GM23338 (cell line): Measurements from ENCODE around the gene RAB40C. TPM values are rescaled to one million over a fixed set of nuclear protein-coding genes. Genes with fewer than 3 reads are reported as not detected.

Experiments used
- ATAC-seq: fragments of 200-7000 bp; cut with Tn5 transposase; 3 replicates; pipeline ENCODE4 v1.9.1; 2020
- DNase-seq: peaks from one replicate; pipeline ENCODE4 v3.0.0-alpha.2; 2015; ENCODE audit warnings: low spot score
- H2AFZ ChIP-seq: fragments of 200-600 bp; sonication (generic); 2 replicates; pipeline ENCODE4 v1.8.0; 2016; ENCODE audit warnings: antibody characterized with exemption, mild to moderate bottlenecking, moderate library complexity
- H3F3A ChIP-seq: fragments of 200-600 bp; sonication (generic); replicated peaks from 2 replicates; pipeline ENCODE4 v1.8.0; 2017; ENCODE audit warnings: antibody characterized with exemption, mixed run types, low read depth
- H3K27ac ChIP-seq: fragments of 200-600 bp; sonication (generic); 2 replicates; pipeline ENCODE4 v1.6.1; 2016; ENCODE audit warnings: low read depth
- H3K27me3 ChIP-seq: fragments of 200-600 bp; sonication (generic); 2 replicates; pipeline ENCODE4 v1.8.0; 2016; ENCODE audit warnings: mild to moderate bottlenecking, mixed run types, moderate library complexity; ENCODE audit not compliant: insufficient read depth
- H3K36me3 ChIP-seq: fragments of 200-600 bp; sonication (generic); 2 replicates; pipeline ENCODE4 v1.8.0; 2016; ENCODE audit warnings: mild to moderate bottlenecking; ENCODE audit not compliant: insufficient read depth
- H3K4me1 ChIP-seq: fragments of 200-600 bp; sonication (generic); 2 replicates; pipeline ENCODE4 v1.8.0; 2016; ENCODE audit warnings: mild to moderate bottlenecking, moderate library complexity; ENCODE audit not compliant: insufficient read depth
- H3K4me2 ChIP-seq: fragments of 200-600 bp; sonication (generic); 2 replicates; pipeline ENCODE4 v1.7.1; 2017; ENCODE audit warnings: mixed run types
- H3K4me3 ChIP-seq: fragments of 200-600 bp; sonication (generic); 2 replicates; pipeline ENCODE4 v1.6.1; 2016; ENCODE audit warnings: mixed run types
- H3K79me2 ChIP-seq: fragments of 200-600 bp; sonication (generic); replicated peaks from 2 replicates; pipeline ENCODE4 v1.8.0; 2017; ENCODE audit warnings: mild to moderate bottlenecking; ENCODE audit not compliant: insufficient read depth
- H3K9me2 ChIP-seq: fragments of 200-600 bp; sonication (generic); 2 replicates; pipeline ENCODE4 v1.8.0; 2017; ENCODE audit not compliant: insufficient read depth
- H4K20me1 ChIP-seq: fragments of 200-600 bp; sonication (generic); replicated peaks from 2 replicates; pipeline ENCODE4 v1.8.0; 2017; ENCODE audit warnings: mild to moderate bottlenecking; ENCODE audit not compliant: insufficient read depth
- H3K27ac Mint-ChIP-seq: 2 replicates; pipeline ENCODE4 v1.8.0; 2020; ENCODE audit warnings: inconsistent platforms, mild to moderate bottlenecking, moderate library complexity, mixed read lengths
- H3K27me3 Mint-ChIP-seq: 3 replicates; pipeline ENCODE4 v1.8.0; 2022; ENCODE audit warnings: low read depth, mild to moderate bottlenecking, moderate library complexity, mixed read lengths, inconsistent platforms; ENCODE audit not compliant: insufficient read depth, poor library complexity
- H3K36me3 Mint-ChIP-seq: 3 replicates; pipeline ENCODE4 v1.8.0; 2021; ENCODE audit warnings: low read depth, mild to moderate bottlenecking, inconsistent platforms, moderate library complexity, mixed read lengths
- H3K4me1 Mint-ChIP-seq: 3 replicates; pipeline ENCODE4 v1.8.0; 2020; ENCODE audit warnings: mild to moderate bottlenecking, inconsistent platforms, mixed read lengths
- H3K4me3 Mint-ChIP-seq: 3 replicates; pipeline ENCODE4 v1.8.0; 2021; ENCODE audit warnings: moderate library complexity, mild to moderate bottlenecking, inconsistent platforms, mixed read lengths
- H3K9me3 Mint-ChIP-seq: 3 replicates; pipeline ENCODE4 v1.8.0; 2020; ENCODE audit warnings: moderate library complexity, mild to moderate bottlenecking, inconsistent platforms, mixed read lengths
- CREB1 ChIP-seq: fragments of 250-450 bp; sonication (Bioruptor Pico); IDR thresholded peaks from 2 replicates; pipeline ENCODE4 v1.5.0; 2020; ENCODE audit warnings: low read depth, mild to moderate bottlenecking, moderate library complexity
- EZH2 ChIP-seq: fragments of 200-600 bp; sonication (generic); IDR thresholded peaks from one replicate; pipeline ENCODE4 v1.8.0; 2017; ENCODE audit warnings: antibody characterized with exemption, mild to moderate bottlenecking, low read depth; ENCODE audit not compliant: unreplicated experiment
- EZH2phosphoT487 ChIP-seq: fragments of 200-600 bp; sonication (generic); IDR thresholded peaks from one replicate; pipeline ENCODE4 v1.8.1; 2018; ENCODE audit warnings: antibody characterized with exemption; ENCODE audit not compliant: unreplicated experiment
- JUNB ChIP-seq: IDR thresholded peaks from one replicate; pipeline ENCODE4 v1.6.1; 2016; ENCODE audit warnings: antibody characterized with exemption; ENCODE audit not compliant: unreplicated experiment
- NANOG ChIP-seq: IDR thresholded peaks from 2 replicates; pipeline ENCODE4 v1.6.1; 2016; ENCODE audit warnings: antibody characterized with exemption, borderline replicate concordance
- POLR2AphosphoS5 ChIP-seq: IDR thresholded peaks from 2 replicates; pipeline ENCODE4 v1.6.1; 2016; ENCODE audit warnings: antibody characterized with exemption, low read depth
- STAT1 ChIP-seq: IDR thresholded peaks from one replicate; pipeline ENCODE4 v1.6.1; 2016; ENCODE audit warnings: antibody characterized with exemption; ENCODE audit not compliant: unreplicated experiment
- ZNF114 ChIP-seq: fragments of 250-450 bp; sonication (Bioruptor Pico); IDR thresholded peaks from 2 replicates; pipeline ENCODE4 v1.5.0; 2020; ENCODE audit warnings: mild to moderate bottlenecking, moderate library complexity
- ZNF331 ChIP-seq: fragments of 250-450 bp; sonication (Bioruptor Pico); IDR thresholded peaks from 2 replicates; pipeline ENCODE4 v1.5.0; 2020; ENCODE audit warnings: low read depth, mild to moderate bottlenecking, moderate library complexity
- polyA plus RNA-seq: library from polyadenylated mRNA; unstranded; fragments of >200 nt; fragmentation: Nextera tagmentation; extraction: Ambion mirVana; gene quantifications from 2 replicates; pipeline ENCODE4 v1.2.1, GENCODE V29; 2016
- total RNA-seq: library from RNA; depleted of rRNA; stranded (reverse); fragments of >200 nt; shearing (Covaris generic); gene quantifications from 2 replicates; pipeline ENCODE4 v1.2.3, GENCODE V29; 2014
- TF ChIP-seq, protein P1 (sequence below): IDR thresholded peaks from one replicate; pipeline ENCODE4 v1.6.1; 2018; ENCODE audit warnings: antibody characterized with exemption; ENCODE audit not compliant: unreplicated experiment
- TF ChIP-seq, protein P2 (sequence below): IDR thresholded peaks from 2 replicates; pipeline ENCODE4 v1.6.1; 2016; ENCODE audit warnings: antibody characterized with exemption
- TF ChIP-seq, protein P3 (sequence below), 2 experiments: fragments of 200-600 bp in 1 of 2; sonication (generic) in 1 of 2; conservative IDR thresholded peaks; 2 replicates each; pipeline versions ENCODE4 v1.5.1 to v1.6.1; 2016 to 2017; ENCODE audit warnings: antibody characterized with exemption in 2 of 2, low read depth in 2 of 2, mild to moderate bottlenecking in 2 of 2, moderate library complexity in 1 of 2
- TF ChIP-seq, protein P4 (sequence below): fragments of 250-450 bp; sonication (Bioruptor Pico); IDR thresholded peaks from 2 replicates; pipeline ENCODE4 v1.5.0; 2020; ENCODE audit warnings: mild to moderate bottlenecking, moderate library complexity

The RAB40C gene
- total and polyA plus RNA-seq, 2 experiments from 2014 or later = 11.2 to 24.6 TPM

DNA sequence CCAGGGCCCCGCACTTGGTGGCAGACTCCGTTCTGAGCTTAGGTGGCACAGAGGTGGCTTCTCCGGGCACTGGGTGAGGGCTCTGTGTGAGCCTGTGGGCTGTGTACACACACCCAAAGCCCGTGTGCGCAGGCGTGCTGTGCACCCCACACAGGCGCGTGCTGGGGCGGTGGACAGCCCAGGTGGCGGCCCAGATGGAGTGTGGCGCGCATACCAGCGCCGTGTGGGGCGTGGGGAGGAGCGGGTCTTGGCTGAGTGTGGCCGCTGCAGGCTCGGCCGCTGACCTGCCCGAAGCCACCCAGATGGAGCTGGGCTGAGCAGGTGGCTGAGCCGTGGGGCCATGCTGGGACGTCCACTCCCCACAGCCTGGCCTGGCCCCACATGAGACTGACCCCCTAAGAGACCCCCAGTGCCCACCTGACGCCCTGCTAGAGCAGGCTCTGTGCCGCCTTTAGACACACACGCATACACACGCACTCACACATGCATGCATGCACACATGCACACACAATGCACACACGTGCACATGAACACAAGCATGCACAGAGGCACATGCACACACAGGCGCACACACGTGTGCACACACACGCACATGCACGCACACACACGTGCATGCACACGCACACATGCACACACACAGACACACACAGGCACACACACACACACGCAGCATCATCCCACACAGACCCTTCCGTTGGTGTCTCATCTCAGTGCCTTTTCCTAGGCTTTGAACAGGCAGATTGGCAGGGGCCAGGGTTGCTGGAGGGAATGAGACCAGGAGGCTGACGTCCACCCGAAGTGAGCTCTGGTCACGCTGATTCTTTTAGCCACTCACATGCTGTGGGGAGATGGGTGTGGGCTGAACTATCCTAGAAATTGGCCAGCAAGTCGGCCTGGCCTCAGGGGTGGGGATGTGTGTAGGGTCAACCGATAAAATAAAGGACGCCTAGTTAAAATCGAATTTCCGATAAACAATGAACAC is 27.6 kb upstream of the RAB40C start:
- H3F3A ChIP-seq = 0 out of 2 replicates have a peak, but pooled peaks cover 2% of the 10 kb centered on the region
- no peaks in the 10 kb centered on the region for H3K9me2 ChIP-seq
- no peak overlapping the region for H3K4me3 ChIP-seq
- ATAC-seq = no peak
- H3K9me3 Mint-ChIP-seq = no peaks in the 10 kb centered on the region
- peaks cover 14% of the 10 kb centered on the region for H3K27me3 Mint-ChIP-seq
- peaks cover 10% of the 10 kb centered on the region; the same call in 1 of the 2 replicates for H3K4me1 ChIP-seq
- no peaks in the 10 kb centered on the region for H3K36me3 ChIP-seq
- no peak overlapping the region for H3K4me3 Mint-ChIP-seq
- peaks cover 34% of the 10 kb centered on the region for H3K27me3 ChIP-seq
- no peaks in the 10 kb centered on the region for H3K36me3 Mint-ChIP-seq
- TF ChIP-seq, protein P1, sequence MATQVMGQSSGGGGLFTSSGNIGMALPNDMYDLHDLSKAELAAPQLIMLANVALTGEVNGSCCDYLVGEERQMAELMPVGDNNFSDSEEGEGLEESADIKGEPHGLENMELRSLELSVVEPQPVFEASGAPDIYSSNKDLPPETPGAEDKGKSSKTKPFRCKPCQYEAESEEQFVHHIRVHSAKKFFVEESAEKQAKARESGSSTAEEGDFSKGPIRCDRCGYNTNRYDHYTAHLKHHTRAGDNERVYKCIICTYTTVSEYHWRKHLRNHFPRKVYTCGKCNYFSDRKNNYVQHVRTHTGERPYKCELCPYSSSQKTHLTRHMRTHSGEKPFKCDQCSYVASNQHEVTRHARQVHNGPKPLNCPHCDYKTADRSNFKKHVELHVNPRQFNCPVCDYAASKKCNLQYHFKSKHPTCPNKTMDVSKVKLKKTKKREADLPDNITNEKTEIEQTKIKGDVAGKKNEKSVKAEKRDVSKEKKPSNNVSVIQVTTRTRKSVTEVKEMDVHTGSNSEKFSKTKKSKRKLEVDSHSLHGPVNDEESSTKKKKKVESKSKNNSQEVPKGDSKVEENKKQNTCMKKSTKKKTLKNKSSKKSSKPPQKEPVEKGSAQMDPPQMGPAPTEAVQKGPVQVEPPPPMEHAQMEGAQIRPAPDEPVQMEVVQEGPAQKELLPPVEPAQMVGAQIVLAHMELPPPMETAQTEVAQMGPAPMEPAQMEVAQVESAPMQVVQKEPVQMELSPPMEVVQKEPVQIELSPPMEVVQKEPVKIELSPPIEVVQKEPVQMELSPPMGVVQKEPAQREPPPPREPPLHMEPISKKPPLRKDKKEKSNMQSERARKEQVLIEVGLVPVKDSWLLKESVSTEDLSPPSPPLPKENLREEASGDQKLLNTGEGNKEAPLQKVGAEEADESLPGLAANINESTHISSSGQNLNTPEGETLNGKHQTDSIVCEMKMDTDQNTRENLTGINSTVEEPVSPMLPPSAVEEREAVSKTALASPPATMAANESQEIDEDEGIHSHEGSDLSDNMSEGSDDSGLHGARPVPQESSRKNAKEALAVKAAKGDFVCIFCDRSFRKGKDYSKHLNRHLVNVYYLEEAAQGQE = no peak
- no peak for TF ChIP-seq NANOG
- TF ChIP-seq, protein P2, sequence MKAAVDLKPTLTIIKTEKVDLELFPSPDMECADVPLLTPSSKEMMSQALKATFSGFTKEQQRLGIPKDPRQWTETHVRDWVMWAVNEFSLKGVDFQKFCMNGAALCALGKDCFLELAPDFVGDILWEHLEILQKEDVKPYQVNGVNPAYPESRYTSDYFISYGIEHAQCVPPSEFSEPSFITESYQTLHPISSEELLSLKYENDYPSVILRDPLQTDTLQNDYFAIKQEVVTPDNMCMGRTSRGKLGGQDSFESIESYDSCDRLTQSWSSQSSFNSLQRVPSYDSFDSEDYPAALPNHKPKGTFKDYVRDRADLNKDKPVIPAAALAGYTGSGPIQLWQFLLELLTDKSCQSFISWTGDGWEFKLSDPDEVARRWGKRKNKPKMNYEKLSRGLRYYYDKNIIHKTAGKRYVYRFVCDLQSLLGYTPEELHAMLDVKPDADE = no peak
- no peak for TF ChIP-seq POLR2AphosphoS5
- no peak for TF ChIP-seq ZNF114 (CRISPR knock-in tag)
- TF ChIP-seq, protein P3, sequence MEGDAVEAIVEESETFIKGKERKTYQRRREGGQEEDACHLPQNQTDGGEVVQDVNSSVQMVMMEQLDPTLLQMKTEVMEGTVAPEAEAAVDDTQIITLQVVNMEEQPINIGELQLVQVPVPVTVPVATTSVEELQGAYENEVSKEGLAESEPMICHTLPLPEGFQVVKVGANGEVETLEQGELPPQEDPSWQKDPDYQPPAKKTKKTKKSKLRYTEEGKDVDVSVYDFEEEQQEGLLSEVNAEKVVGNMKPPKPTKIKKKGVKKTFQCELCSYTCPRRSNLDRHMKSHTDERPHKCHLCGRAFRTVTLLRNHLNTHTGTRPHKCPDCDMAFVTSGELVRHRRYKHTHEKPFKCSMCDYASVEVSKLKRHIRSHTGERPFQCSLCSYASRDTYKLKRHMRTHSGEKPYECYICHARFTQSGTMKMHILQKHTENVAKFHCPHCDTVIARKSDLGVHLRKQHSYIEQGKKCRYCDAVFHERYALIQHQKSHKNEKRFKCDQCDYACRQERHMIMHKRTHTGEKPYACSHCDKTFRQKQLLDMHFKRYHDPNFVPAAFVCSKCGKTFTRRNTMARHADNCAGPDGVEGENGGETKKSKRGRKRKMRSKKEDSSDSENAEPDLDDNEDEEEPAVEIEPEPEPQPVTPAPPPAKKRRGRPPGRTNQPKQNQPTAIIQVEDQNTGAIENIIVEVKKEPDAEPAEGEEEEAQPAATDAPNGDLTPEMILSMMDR (conservative IDR thresholded peaks at IDR 0.05; ENCODE audit: low read depth in 2 of 2) = no peak
- TF ChIP-seq EZH2 = no peak
- TF ChIP-seq CREB1 = no peak
- no peak for TF ChIP-seq JUNB
- TF ChIP-seq EZH2phosphoT487 = no peak
- TF ChIP-seq, protein P4, sequence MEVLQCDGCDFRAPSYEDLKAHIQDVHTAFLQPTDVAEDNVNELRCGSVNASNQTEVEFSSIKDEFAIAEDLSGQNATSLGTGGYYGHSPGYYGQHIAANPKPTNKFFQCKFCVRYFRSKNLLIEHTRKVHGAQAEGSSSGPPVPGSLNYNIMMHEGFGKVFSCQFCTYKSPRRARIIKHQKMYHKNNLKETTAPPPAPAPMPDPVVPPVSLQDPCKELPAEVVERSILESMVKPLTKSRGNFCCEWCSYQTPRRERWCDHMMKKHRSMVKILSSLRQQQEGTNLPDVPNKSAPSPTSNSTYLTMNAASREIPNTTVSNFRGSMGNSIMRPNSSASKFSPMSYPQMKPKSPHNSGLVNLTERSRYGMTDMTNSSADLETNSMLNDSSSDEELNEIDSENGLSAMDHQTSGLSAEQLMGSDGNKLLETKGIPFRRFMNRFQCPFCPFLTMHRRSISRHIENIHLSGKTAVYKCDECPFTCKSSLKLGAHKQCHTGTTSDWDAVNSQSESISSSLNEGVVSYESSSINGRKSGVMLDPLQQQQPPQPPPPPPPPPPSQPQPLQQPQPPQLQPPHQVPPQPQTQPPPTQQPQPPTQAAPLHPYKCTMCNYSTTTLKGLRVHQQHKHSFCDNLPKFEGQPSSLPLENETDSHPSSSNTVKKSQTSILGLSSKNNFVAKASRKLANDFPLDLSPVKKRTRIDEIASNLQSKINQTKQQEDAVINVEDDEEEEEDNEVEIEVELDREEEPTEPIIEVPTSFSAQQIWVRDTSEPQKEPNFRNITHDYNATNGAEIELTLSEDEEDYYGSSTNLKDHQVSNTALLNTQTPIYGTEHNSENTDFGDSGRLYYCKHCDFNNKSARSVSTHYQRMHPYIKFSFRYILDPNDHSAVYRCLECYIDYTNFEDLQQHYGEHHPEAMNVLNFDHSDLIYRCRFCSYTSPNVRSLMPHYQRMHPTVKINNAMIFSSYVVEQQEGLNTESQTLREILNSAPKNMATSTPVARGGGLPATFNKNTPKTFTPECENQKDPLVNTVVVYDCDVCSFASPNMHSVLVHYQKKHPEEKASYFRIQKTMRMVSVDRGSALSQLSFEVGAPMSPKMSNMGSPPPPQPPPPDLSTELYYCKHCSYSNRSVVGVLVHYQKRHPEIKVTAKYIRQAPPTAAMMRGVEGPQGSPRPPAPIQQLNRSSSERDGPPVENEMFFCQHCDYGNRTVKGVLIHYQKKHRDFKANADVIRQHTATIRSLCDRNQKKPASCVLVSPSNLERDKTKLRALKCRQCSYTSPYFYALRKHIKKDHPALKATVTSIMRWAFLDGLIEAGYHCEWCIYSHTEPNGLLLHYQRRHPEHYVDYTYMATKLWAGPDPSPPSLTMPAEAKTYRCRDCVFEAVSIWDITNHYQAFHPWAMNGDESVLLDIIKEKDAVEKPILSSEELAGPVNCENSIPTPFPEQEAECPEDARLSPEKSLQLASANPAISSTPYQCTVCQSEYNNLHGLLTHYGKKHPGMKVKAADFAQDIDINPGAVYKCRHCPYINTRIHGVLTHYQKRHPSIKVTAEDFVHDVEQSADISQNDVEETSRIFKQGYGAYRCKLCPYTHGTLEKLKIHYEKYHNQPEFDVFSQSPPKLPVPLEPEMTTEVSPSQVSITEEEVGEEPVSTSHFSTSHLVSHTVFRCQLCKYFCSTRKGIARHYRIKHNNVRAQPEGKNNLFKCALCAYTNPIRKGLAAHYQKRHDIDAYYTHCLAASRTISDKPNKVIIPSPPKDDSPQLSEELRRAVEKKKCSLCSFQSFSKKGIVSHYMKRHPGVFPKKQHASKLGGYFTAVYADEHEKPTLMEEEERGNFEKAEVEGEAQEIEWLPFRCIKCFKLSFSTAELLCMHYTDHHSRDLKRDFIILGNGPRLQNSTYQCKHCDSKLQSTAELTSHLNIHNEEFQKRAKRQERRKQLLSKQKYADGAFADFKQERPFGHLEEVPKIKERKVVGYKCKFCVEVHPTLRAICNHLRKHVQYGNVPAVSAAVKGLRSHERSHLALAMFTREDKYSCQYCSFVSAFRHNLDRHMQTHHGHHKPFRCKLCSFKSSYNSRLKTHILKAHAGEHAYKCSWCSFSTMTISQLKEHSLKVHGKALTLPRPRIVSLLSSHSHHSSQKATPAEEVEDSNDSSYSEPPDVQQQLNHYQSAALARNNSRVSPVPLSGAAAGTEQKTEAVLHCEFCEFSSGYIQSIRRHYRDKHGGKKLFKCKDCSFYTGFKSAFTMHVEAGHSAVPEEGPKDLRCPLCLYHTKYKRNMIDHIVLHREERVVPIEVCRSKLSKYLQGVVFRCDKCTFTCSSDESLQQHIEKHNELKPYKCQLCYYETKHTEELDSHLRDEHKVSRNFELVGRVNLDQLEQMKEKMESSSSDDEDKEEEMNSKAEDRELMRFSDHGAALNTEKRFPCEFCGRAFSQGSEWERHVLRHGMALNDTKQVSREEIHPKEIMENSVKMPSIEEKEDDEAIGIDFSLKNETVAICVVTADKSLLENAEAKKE (CRISPR knock-in tag) = no peak
- no peak for TF ChIP-seq STAT1
- no peak for TF ChIP-seq ZNF331
- H4K20me1 ChIP-seq = no peaks in the 10 kb centered on the region
- H3K27ac ChIP-seq = no peak overlapping the region
- no peaks in the 10 kb centered on the region for H3K4me1 Mint-ChIP-seq
- no peak overlapping the region for H3K4me2 ChIP-seq
- no peak overlapping the region for H2AFZ ChIP-seq
- no peaks in the 10 kb centered on the region for H3K79me2 ChIP-seq
- no peak for DNase-seq
- no peak overlapping the region for H3K27ac Mint-ChIP-seq
